Measurements from ENCODE around the gene GPR68. TPM values are rescaled to one million over a fixed set of nuclear protein-coding genes. Genes with fewer than 3 reads are reported as not detected.

The GPR68 gene
- total RNA-seq, 3 donors from 2014 or later (not counting 1 experiment from before 2014, with no cell fraction given) = 7.6 to 24.0 (median 15.7) TPM

DNA sequence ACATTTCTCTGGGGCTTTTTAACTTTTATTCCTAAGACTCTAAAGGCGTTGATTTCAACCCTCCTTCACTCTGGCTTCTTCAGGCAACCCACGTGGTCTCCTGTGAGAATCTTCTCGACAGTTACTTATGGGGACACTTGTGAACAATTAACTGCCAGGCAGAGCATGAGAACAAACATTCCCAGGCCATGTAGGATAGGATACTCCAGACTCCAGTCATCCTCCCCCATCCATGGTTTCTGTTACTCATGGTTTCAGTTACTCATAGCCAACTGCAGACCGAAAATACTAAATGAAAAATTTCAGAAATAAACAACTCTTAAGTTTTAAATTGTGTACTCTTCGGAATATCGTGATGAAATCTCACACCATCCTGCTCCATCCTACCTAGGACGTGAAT lies 19.5 kb downstream of the GPR68 start:
- Histone ChIP-seq H3K27ac (ENCODE audit: low read length) (peak overlapping the region; percentile 20), H3K4me1 (ENCODE audit: control insufficient read depth, insufficient read depth, low read length) (peaks cover 84% of the 10 kb centered on the region), H3K36me3 (ENCODE audit: control insufficient read depth, insufficient read depth, low read length) (peaks cover 2% of the 10 kb centered on the region), H3K27me3 (ENCODE audit: control insufficient read depth, insufficient read depth, low read length) (no peaks in the 10 kb centered on the region), H3K4me3 (ENCODE audit: low read length) (no peak overlapping the region), H3K9me3 (ENCODE audit: control insufficient read depth, insufficient read depth, low read length) (no peaks in the 10 kb centered on the region)
- no peaks in the 10 kb centered on the region for H3K9me3 Mint-ChIP-seq
- H3K4me3 Mint-ChIP-seq = peak overlapping the region; percentile 84
- intact Hi-C loops (cut with micrococcal nuclease) = loop anchor here (5.0 kb wide), 2 partner anchors 152 to 192 kb away; partner anchors contain the start of gene CCDC88C
- peaks cover 7% of the 10 kb centered on the region for H3K36me3 Mint-ChIP-seq
- TF ChIP-seq, protein P1, sequence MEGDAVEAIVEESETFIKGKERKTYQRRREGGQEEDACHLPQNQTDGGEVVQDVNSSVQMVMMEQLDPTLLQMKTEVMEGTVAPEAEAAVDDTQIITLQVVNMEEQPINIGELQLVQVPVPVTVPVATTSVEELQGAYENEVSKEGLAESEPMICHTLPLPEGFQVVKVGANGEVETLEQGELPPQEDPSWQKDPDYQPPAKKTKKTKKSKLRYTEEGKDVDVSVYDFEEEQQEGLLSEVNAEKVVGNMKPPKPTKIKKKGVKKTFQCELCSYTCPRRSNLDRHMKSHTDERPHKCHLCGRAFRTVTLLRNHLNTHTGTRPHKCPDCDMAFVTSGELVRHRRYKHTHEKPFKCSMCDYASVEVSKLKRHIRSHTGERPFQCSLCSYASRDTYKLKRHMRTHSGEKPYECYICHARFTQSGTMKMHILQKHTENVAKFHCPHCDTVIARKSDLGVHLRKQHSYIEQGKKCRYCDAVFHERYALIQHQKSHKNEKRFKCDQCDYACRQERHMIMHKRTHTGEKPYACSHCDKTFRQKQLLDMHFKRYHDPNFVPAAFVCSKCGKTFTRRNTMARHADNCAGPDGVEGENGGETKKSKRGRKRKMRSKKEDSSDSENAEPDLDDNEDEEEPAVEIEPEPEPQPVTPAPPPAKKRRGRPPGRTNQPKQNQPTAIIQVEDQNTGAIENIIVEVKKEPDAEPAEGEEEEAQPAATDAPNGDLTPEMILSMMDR (IDR thresholded peaks at IDR 0.05) = no peak
- no peaks in the 10 kb centered on the region for H3K27me3 Mint-ChIP-seq (ENCODE audit: low read depth in 2 of 2)
- no peak for ATAC-seq
- 86% methylated on average over 7 of the region's 7 CpGs for WGBS (ENCODE audit: insufficient coverage)
- DNase-seq = no peak
- H3K27ac Mint-ChIP-seq = peak overlapping the region; percentile 98 to 100
- peaks cover 85% of the 10 kb centered on the region in 2 donors for H3K4me1 Mint-ChIP-seq

DNA sequence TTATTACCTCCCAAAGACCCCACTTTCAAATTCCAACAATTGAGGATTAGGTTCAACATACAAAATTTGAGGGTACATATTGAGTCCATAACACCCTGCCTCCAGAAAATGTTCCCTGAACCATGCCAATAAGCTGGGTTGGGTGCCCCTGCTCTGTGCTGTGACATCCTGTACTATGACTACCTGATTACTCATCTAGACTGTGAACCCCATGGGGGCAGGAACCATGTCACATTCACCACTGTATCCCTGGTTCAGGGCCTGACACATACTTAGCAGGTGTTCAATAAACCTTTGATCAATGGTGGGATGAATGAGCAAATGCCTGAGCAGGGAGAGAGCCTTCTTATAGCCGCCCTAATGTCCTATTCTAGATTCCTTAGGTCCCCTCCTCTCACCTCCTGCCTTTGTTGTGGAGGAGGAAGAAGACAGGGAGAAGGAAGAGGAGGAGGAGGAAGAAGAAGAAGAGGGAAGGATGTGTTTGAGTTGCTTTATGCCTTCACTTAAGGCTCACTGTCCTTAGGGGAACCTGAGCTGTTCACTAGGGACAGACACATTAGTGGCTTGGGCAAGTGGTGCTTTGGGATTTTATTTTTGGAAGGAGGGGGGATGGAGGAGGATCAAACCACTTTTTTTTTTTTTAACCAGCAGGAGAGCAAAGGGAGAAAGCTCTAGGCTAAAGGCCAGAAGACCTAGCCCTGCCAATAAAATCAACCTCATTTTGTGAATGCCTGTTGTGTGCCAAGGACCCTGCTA lies 21.3 kb downstream of the GPR68 start:
- H3K4me1 Mint-ChIP-seq = peaks cover 67% of the 10 kb centered on the region in 2 donors
- peak overlapping the region; percentile 83 to 87 for H3K27ac Mint-ChIP-seq
- DNase-seq (no peak), ATAC-seq (peak; percentile 41 to 58 (median 53))
- H3K27me3 Mint-ChIP-seq (ENCODE audit: low read depth in 2 of 2) = no peaks in the 10 kb centered on the region
- Histone ChIP-seq H3K36me3 (ENCODE audit: control insufficient read depth, insufficient read depth, low read length) (peaks cover 8% of the 10 kb centered on the region), H3K27ac (ENCODE audit: low read length) (peak overlapping the region; percentile 8), H3K4me1 (ENCODE audit: control insufficient read depth, insufficient read depth, low read length) (peaks cover 66% of the 10 kb centered on the region), H3K9me3 (ENCODE audit: control insufficient read depth, insufficient read depth, low read length) (no peaks in the 10 kb centered on the region), H3K4me3 (ENCODE audit: low read length) (no peak overlapping the region), H3K27me3 (ENCODE audit: control insufficient read depth, insufficient read depth, low read length) (no peaks in the 10 kb centered on the region)
- peaks cover 7% of the 10 kb centered on the region for H3K36me3 Mint-ChIP-seq
- peak overlapping the region; percentile 54 for H3K4me3 Mint-ChIP-seq
- intact Hi-C loops (cut with micrococcal nuclease) = no loop called here
- TF ChIP-seq, protein P1 (IDR thresholded peaks at IDR 0.05) = no peak
- H3K9me3 Mint-ChIP-seq = no peaks in the 10 kb centered on the region
- WGBS (ENCODE audit: insufficient coverage) = no CpG with 5 or more reads among the region's 1 CpG

DNA sequence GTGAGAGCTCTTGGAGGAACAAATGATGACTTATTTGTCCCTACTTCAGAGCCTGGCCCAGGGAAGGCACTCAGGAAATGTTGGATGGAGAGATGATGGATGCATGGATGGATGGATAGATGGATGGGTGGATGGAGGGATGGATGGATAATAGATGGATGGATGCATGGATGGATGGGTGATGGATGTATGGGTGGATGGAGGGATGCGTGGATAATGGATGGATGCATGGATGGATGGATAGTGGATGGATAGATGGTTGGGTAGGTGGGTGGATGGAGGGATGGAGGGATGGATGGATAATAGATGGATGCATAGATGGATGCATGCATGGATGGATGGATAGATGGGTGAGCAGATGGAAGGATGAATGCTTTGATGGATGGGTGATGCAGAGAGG lies 23.2 kb downstream of the GPR68 start:
- Mint-ChIP-seq H3K9me3 (no peaks in the 10 kb centered on the region), H3K4me1 (peaks cover 47 to 53% of the 10 kb centered on the region in 2 donors), H3K4me3 (peak overlapping the region; percentile 62), H3K27ac (peak overlapping the region; percentile 83 to 87), H3K36me3 (peaks cover 7% of the 10 kb centered on the region), H3K27me3 (ENCODE audit: low read depth in 2 of 2) (no peaks in the 10 kb centered on the region)
- TF ChIP-seq, protein P1 (IDR thresholded peaks at IDR 0.05) = no peak
- ATAC-seq (no peak), DNase-seq (no peak)
- Histone ChIP-seq H3K27me3 (ENCODE audit: control insufficient read depth, insufficient read depth, low read length) (no peaks in the 10 kb centered on the region), H3K36me3 (ENCODE audit: control insufficient read depth, insufficient read depth, low read length) (peaks cover 21% of the 10 kb centered on the region), H3K4me3 (ENCODE audit: low read length) (no peak overlapping the region), H3K4me1 (ENCODE audit: control insufficient read depth, insufficient read depth, low read length) (peaks cover 47% of the 10 kb centered on the region), H3K9me3 (ENCODE audit: control insufficient read depth, insufficient read depth, low read length) (no peaks in the 10 kb centered on the region), H3K27ac (ENCODE audit: low read length) (no peak overlapping the region)
- 96% methylated on average over 1 of the region's 1 CpG for WGBS (ENCODE audit: insufficient coverage)
- intact Hi-C loops (cut with micrococcal nuclease) = no loop called here
